HUES64 (cell line): ENCODE data around the gene IGFBPL1. TPM values are rescaled to one million over a fixed set of nuclear protein-coding genes. Genes with fewer than 3 reads are reported as not detected.
"Not testable (repeated sequence)": the region's sequence is repeated elsewhere in the genome, so short reads cannot be mapped to it uniquely, and the experiment has no call there.

Experiments used
- H3K27ac ChIP-seq: 2 replicates; pipeline ENCODE4 v1.7.0; 2013; ENCODE audit warnings: low read depth, low read length, inconsistent platforms
- H3K27me3 ChIP-seq: 2 replicates; pipeline ENCODE4 v1.6.1; 2013; ENCODE audit warnings: mild to moderate bottlenecking, low read length; ENCODE audit not compliant: insufficient read depth
- H3K36me3 ChIP-seq: 2 replicates; pipeline ENCODE4 v1.6.1; 2013; ENCODE audit warnings: mild to moderate bottlenecking, low read length; ENCODE audit not compliant: insufficient read depth
- H3K4me1 ChIP-seq: 2 replicates; pipeline ENCODE4 v1.6.1; 2013; ENCODE audit warnings: mild to moderate bottlenecking, low read length, moderate library complexity; ENCODE audit not compliant: insufficient read depth
- H3K4me3 ChIP-seq: 2 replicates; pipeline ENCODE4 v1.5.1; 2013; ENCODE audit warnings: mild to moderate bottlenecking, low read length, moderate library complexity
- H3K9ac ChIP-seq: 2 replicates; pipeline ENCODE4 v1.6.1; 2013; ENCODE audit warnings: mild to moderate bottlenecking, low read depth, low read length
- H3K9me3 ChIP-seq: 2 replicates; pipeline ENCODE4 v1.6.1; 2013; ENCODE audit warnings: low read depth, low read length; ENCODE audit not compliant: insufficient read depth
- WGBS: fragments of 150-250, 120-280 bp; methylation state at CpG from one replicate; pipeline ENCODE4 v1.1.7; 2013; ENCODE audit warnings: missing lambda C conversion rate; 5-methylcytosine and 5-hydroxymethylcytosine counted together
- polyA plus RNA-seq, 2 experiments: library from polyadenylated mRNA; stranded (reverse); fragments of 50-300 nt; gene quantifications; one replicate each; pipeline ENCODE4 v1.2.3, GENCODE V29; 2013

Gene IGFBPL1, protein sequence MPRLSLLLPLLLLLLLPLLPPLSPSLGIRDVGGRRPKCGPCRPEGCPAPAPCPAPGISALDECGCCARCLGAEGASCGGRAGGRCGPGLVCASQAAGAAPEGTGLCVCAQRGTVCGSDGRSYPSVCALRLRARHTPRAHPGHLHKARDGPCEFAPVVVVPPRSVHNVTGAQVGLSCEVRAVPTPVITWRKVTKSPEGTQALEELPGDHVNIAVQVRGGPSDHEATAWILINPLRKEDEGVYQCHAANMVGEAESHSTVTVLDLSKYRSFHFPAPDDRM
- polyA plus RNA-seq (2013, experiment 1 of 2): 42.9 TPM
- polyA plus RNA-seq (2013, experiment 2 of 2): 58.5 TPM

DNA sequence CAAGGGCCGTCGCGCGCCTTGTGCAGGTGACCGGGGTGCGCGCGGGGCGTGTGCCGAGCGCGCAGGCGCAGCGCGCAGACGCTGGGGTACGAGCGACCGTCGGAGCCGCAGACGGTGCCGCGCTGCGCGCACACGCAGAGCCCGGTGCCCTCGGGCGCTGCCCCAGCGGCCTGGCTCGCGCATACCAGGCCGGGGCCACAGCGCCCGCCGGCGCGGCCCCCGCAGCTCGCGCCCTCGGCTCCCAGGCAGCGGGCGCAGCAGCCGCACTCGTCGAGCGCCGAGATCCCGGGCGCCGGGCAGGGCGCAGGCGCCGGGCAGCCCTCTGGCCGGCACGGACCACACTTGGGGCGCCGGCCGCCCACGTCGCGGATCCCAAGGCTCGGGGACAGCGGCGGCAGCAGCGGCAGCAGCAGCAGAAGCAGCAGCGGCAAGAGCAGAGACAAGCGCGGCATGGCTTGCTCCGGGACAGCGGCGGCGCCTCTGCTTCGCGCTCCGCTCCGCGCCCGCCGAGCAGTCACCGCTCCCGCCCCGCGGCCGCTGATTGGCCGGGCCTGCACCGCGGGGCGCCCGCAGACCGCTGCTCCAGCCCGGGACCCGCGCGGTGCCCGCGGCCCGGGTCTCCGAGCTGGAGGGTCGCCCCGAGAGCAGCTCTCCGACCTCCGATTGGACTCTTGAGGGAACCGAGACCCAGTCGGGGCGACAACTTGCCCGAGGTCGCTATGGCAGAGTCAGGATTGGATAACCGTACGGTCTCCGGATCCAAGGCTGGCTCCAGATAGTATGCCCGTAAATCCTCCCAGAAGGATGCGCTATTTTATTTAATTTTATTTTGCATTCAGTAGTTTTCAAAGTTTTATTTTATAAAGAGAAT is at the start of gene IGFBPL1:
Gene IGFBPL1, minus strand, starts transcription at position 482 of the 871 bp plus-strand sequence. Its CDS starts 30 bp downstream, at position 452.
- Histone ChIP-seq H3K4me3 (peak within 1 kb of the TSS; percentile 57), H3K36me3 (no peaks in the 10 kb centered on the region), H3K9ac (peak within 1 kb of the TSS; percentile 53)

GRCh38 chr9:38472583-38473249 is 48.5 kb upstream of the IGFBPL1 start:
- not testable (repeated sequence) for H3K9me3 ChIP-seq, H3K27ac ChIP-seq, H3K36me3 ChIP-seq, H3K4me1 ChIP-seq, H3K4me3 ChIP-seq, H3K27me3 ChIP-seq, H3K9ac ChIP-seq
- WGBS: 94% methylated on average over 2 of the region's 2 CpGs

More for the DNA sequence above, at the start of gene IGFBPL1:
- Histone ChIP-seq H3K27ac (no peak within 1 kb of the TSS), H3K27me3 (peaks cover 56% of the 10 kb centered on the region), H3K4me1 (peaks cover 43% of the 10 kb centered on the region), H3K9me3 (no peaks in the 10 kb centered on the region)
- WGBS: 1% methylated on average over 114 of the region's 115 CpGs

GRCh38 chr9:38467404-38467803 is 43.1 kb upstream of the IGFBPL1 start:
- Histone ChIP-seq H3K27ac (no peak overlapping the region), H3K4me3 (no peak overlapping the region), H3K9me3 (peaks cover 5% of the 10 kb centered on the region; the same call in 1 of the 2 replicates), H3K9ac (no peak overlapping the region), H3K27me3 (no peaks in the 10 kb centered on the region), H3K36me3 (no peaks in the 10 kb centered on the region), H3K4me1 (no peaks in the 10 kb centered on the region)
- WGBS: 51% methylated on average over 3 of the region's 3 CpGs

DNA sequence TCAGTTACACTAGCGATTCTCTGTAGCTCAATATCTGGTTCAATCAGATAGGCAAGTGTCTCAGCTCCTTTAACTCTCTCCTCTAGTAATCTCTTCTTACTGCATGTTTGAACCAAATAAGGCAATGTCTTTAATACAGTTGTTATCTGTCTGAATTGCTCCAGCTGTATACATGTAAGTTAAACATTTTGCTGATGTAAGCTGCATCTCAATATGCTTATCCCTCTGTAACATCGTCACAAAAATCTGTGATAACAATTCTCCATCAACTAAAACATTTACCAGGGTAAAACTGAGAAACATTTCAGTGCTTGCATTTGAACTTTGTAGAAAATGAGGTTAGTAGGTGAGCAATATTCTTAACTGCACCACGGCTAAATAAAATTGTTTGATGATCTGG is 29.6 kb upstream of the IGFBPL1 start:
- WGBS: 93% methylated on average over 2 of the region's 3 CpGs
- Histone ChIP-seq H3K4me1 (no peaks in the 10 kb centered on the region), H3K36me3 (no peaks in the 10 kb centered on the region), H3K27ac (no peak overlapping the region), H3K9ac (no peak overlapping the region), H3K4me3 (no peak overlapping the region), H3K9me3 (peaks cover 12% of the 10 kb centered on the region), H3K27me3 (no peaks in the 10 kb centered on the region)

GRCh38 chr9:38451162-38451561 is 26.9 kb upstream of the IGFBPL1 start:
- Histone ChIP-seq H3K4me1 (no peaks in the 10 kb centered on the region), H3K9ac (no peak overlapping the region), H3K4me3 (no peak overlapping the region), H3K9me3 (peaks cover 12% of the 10 kb centered on the region), H3K36me3 (no peaks in the 10 kb centered on the region), H3K27me3 (no peaks in the 10 kb centered on the region), H3K27ac (no peak overlapping the region)

GRCh38 chr9:38447703-38448102 is 23.4 kb upstream of the IGFBPL1 start:
- no peaks in the 10 kb centered on the region for H3K36me3 ChIP-seq
- no CpG with 5 or more reads among the region's 1 CpG for WGBS
- peaks cover 12% of the 10 kb centered on the region for H3K9me3 ChIP-seq
- no peaks in the 10 kb centered on the region for H3K4me1 ChIP-seq
- H3K4me3 ChIP-seq: no peak overlapping the region
- no peaks in the 10 kb centered on the region for H3K27me3 ChIP-seq
- no peak overlapping the region for H3K9ac ChIP-seq
- no peak overlapping the region for H3K27ac ChIP-seq

GRCh38 chr9:38445154-38446043 is 21.1 kb upstream of the IGFBPL1 start:
- no peak overlapping the region for H3K9ac ChIP-seq
- no peaks in the 10 kb centered on the region for H3K36me3 ChIP-seq
- no peaks in the 10 kb centered on the region for H3K9me3 ChIP-seq
- H3K27ac ChIP-seq: no peak overlapping the region
- H3K27me3 ChIP-seq: no peaks in the 10 kb centered on the region
- no peak overlapping the region for H3K4me3 ChIP-seq
- 93% methylated on average over 10 of the region's 11 CpGs for WGBS
- H3K4me1 ChIP-seq: no peaks in the 10 kb centered on the region

GRCh38 chr9:38443597-38443996 is 19.3 kb upstream of the IGFBPL1 start:
- no peaks in the 10 kb centered on the region for H3K36me3 ChIP-seq
- H3K27me3 ChIP-seq: no peaks in the 10 kb centered on the region
- no peak overlapping the region for H3K9ac ChIP-seq
- WGBS: 100% methylated on average over 2 of the region's 2 CpGs
- no peak overlapping the region for H3K27ac ChIP-seq
- no peak overlapping the region for H3K4me3 ChIP-seq
- H3K9me3 ChIP-seq: no peaks in the 10 kb centered on the region
- no peaks in the 10 kb centered on the region for H3K4me1 ChIP-seq

DNA sequence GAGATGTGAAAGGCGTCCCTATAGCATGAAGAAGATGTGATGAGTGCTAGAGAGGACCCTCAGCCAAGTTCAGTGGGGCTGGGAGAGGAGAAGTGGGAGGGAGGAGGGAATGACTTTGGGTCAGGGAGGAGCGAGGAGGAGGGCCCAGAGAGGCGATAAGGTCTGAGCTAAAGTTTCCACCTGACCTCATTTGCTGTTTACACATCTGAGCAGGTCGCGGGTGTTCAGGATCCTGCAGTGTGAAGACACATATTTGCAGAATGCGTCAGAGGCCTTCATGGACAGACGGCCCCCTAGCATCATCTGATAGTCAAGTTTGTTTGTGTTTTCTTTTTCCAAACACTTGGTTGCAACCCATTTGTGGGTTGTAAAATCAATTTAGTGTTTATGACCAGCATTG is 18.9 kb upstream of the IGFBPL1 start:
- Histone ChIP-seq H3K27ac (no peak overlapping the region), H3K27me3 (no peaks in the 10 kb centered on the region), H3K9ac (no peak overlapping the region), H3K4me1 (no peaks in the 10 kb centered on the region), H3K36me3 (no peaks in the 10 kb centered on the region), H3K4me3 (no peak overlapping the region), H3K9me3 (no peaks in the 10 kb centered on the region)
- WGBS: 80% methylated on average over 7 of the region's 7 CpGs

GRCh38 chr9:38442473-38443096 is 18.3 kb upstream of the IGFBPL1 start:
- H3K27ac ChIP-seq: no peak overlapping the region
- no peak overlapping the region for H3K9ac ChIP-seq
- H3K4me1 ChIP-seq: no peaks in the 10 kb centered on the region
- H3K9me3 ChIP-seq: no peaks in the 10 kb centered on the region
- H3K36me3 ChIP-seq: no peaks in the 10 kb centered on the region
- WGBS: 82% methylated on average over 8 of the region's 8 CpGs
- H3K4me3 ChIP-seq: no peak overlapping the region
- H3K27me3 ChIP-seq: no peaks in the 10 kb centered on the region
